OCI-LY1 (cell line): Measurements from ENCODE around the gene OXER1.

Source experiments
- EZH2 ChIP-seq: fragments of 200-600 bp; sonication (generic), shearing (Covaris generic); IDR thresholded peaks from 2 replicates; pipeline ENCODE4 v1.8.0; 2017; ENCODE audit warnings: borderline replicate concordance, mixed run types, mild to moderate bottlenecking, antibody characterized with exemption, low read length, moderate library complexity, mixed read lengths
- TF ChIP-seq, protein P1 (sequence below): fragments of 200-600 bp; sonication (generic), shearing (Covaris generic); IDR thresholded peaks from 2 replicates; pipeline ENCODE4 v1.5.1; 2017; ENCODE audit warnings: mild to moderate bottlenecking, antibody characterized with exemption, low read length, moderate library complexity, mixed read lengths

DNA sequence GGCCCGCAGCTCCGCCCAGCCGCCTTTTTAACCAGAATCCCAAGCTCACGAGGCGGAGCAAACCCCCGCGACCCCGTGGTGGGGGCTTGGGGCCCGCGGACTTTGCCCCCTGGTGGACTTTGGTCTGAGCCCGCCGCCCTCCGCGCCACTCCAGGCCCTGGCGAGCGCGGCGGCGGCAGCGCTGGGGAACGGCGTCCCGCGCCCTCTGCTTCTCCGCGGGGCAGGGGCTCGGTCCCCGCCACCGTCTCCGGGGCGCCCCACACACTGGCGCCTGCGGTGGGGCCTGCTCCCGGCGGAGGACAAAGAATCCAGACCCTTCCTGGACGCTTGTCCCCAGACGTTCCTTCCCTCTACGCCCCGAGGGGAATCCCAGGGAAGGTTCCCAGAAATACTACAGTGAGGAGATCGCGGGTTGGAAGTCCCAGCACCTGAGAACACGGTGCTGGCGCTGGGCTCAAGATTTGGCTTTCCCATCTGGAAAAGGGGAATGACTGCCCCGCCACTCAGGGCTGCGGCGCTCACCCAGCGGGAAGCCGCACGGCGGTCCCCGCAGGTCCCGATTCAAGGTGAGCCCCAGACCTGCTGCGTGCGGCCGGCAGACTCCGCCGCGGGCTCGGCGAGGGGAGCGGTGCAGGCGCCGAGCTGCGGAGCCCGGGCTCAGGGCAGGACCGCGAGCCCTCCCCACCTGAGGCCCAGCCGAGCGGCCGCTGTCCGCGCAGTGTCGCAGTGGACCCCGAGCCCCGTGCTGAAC, 28.8 kb upstream of the OXER1 start, which contains the start of gene HAAO:
- TF ChIP-seq, protein P1, sequence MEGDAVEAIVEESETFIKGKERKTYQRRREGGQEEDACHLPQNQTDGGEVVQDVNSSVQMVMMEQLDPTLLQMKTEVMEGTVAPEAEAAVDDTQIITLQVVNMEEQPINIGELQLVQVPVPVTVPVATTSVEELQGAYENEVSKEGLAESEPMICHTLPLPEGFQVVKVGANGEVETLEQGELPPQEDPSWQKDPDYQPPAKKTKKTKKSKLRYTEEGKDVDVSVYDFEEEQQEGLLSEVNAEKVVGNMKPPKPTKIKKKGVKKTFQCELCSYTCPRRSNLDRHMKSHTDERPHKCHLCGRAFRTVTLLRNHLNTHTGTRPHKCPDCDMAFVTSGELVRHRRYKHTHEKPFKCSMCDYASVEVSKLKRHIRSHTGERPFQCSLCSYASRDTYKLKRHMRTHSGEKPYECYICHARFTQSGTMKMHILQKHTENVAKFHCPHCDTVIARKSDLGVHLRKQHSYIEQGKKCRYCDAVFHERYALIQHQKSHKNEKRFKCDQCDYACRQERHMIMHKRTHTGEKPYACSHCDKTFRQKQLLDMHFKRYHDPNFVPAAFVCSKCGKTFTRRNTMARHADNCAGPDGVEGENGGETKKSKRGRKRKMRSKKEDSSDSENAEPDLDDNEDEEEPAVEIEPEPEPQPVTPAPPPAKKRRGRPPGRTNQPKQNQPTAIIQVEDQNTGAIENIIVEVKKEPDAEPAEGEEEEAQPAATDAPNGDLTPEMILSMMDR, result peak; percentile 35; the same call in 1 of the 2 replicates
- TF ChIP-seq EZH2, result no peak
